HG02642 (cell line): Measurements from ENCODE around the gene SYNE3.

Experiments
- ATAC-seq: cut with Tn5 transposase; IDR thresholded peaks from one replicate; pipeline ENCODE4 v1.9.1; 2021; ENCODE audit warnings: mild to moderate bottlenecking; ENCODE audit not compliant: unreplicated experiment, poor library complexity

SYNE3 gene

DNA sequence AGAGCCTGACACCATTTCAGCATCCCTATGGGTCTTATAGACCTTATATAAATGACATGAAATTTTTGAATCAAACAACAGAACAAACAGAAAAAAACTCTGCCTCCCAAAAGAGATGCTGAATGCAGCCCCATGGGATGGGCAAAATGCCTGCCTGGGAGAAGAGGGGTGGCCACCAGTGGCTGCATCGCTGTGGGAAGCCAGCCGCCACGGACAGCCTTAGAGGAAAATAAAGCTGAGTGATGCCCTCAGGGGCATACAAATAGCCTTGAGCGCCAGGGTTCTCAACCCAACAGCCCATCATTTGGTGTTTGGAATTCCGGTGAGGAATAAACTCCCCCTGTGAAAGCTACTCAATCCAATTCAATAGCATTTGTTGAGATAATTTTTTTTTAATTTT, 22.9 kb downstream of the SYNE3 start:
- ATAC-seq: no peak

- no peak for ATAC-seq
These were observed 24.4 kb downstream of the SYNE3 start for GRCh38 chr14:95491936-95492608.

GRCh38 chr14:95490727-95491451, 25.6 kb downstream of the SYNE3 start:
- no peak for ATAC-seq

- ATAC-seq: no peak
These were observed 26.3 kb downstream of the SYNE3 start for GRCh38 chr14:95490138-95490509.

GRCh38 chr14:95489214-95490137, 27.0 kb downstream of the SYNE3 start:
- ATAC-seq: no peak

- no peak for ATAC-seq
These were observed 27.9 kb downstream of the SYNE3 start for GRCh38 chr14:95488376-95489213.

DNA sequence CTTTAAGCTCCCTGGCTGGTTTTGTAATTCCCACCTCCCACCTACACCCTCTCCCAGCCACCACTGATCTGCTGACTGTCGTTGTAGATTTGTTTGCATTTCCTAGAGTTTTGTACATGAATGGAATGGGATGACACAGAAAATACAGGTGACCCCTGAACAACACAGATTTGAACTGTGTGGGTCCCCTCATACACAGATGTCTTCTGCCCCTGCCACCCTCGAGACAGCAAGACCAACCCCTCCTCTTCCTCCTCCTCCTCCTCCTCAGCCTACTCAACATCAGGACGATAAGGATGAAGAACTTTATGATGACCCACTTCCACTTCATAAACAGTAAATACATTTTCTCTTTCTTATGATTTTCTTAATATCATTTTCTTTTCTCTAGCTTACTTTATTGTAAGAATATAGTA, 28.8 kb downstream of the SYNE3 start:
- no peak for ATAC-seq

DNA sequence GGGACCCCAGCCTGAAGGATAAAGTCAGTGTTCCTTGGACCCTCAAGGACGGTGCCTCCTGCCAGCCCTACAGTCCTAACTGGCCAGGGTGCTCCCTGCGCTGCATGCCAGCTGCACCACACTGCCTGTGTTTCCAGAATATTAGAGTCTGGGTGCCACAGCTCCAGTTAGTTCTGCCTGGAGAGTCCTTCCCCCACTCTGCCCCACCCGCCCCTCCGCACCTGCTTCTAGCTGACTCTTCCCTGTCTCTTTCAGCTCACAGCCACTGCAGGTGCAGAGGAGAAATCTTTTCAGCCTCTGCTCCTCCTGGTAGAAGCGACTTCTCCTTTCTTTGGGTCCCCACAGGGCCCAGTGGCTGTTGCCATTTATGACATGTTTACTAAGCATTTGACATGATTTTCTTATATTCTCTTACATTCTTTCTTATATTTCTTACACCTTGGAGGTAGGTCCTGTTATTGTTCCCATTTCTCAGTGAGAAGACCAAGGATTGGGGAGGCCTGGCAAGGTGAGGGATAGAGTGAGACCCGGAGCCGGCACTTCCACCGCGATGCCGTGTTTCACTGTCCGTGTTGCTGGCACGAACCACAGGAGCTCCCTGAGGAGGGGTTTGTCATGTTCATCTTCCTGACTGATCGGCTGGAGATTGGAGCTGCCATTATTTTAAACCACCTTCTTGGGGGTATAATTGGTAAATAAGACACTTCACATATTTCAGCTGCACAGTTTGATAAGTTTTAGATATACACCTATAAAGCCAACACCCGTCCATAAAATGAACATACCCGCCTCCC, 29.4 kb downstream of the SYNE3 start:
- ATAC-seq: no peak

GRCh38 chr14:95485222-95485819, 31.1 kb downstream of the SYNE3 start:
- ATAC-seq: no peak

- ATAC-seq: no peak
These were observed 32.2 kb downstream of the SYNE3 start for GRCh38 chr14:95484296-95484695.

DNA sequence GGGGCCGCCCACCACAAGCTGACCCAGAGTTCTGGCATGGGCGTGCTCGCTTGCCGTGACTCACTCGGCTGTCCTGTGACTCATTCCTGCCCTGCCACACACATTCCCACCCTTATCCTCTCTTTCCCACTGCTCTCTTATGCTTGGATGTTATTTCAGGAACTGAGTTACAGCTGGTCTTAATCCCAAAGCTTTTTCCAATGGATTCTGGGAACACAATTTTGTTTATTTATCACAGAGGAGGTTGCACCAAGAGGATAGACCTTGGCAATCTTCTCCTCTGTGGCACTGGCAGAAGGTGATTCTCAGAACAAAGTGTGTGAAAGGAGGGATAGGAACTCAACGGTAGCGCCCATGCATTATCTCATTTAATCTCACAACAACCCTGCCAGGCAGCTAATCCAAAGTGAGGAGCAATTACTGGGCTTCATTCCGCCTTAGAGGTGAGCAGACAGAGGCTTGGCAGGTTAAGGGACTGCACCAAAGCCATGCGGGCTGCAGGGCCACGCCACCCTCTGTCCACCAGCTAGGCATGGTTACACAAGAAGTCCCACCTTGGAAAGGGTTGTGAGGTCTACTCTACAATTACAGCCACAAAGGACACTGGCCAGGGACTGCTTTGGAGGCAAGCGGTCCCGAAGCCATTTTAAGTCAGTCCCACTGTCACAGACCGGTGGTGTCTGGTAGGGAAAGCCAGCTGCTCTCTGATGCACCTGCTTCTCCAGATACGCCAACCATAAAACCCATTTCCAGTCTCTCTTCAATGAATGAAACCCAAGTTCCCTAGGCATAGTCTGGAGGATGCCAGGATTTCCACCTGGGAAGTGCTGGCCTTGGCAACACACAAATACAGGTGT, 32.9 kb downstream of the SYNE3 start:
- no peak for ATAC-seq

DNA sequence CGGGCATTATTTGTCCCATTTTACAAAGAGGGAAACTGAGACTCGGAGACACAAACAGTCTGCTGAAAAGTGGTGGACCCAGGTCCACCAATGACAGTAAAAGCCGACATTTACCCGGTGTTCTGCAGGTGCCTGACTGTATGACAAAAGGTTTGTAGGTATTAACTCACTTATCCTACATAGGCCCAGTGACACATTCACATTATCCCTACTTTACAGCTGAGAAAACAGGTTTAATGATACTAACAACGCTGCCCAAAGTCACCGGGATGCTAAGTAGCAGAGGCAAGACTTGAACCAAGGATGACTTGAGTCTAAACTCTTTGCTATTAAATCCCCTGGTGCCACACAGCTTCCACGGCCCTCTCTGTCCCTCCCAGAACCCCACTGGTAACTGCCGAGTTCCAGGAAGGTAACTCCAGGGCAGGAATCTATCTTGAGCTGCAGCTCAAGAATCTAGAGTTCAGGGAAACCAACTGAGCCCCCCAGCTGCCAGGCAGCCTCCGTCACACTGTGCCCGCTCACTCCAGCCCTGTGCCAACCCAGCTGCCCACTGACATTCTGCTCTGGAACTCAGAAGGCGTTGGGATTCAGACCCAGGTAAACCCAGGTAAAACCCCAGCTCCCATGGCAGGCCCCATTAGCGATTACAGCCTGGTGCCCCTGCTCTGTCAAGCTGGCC, 33.7 kb downstream of the SYNE3 start:
- no peak for ATAC-seq

GRCh38 chr14:95481391-95482022, 34.9 kb downstream of the SYNE3 start:
- ATAC-seq: no peak

DNA sequence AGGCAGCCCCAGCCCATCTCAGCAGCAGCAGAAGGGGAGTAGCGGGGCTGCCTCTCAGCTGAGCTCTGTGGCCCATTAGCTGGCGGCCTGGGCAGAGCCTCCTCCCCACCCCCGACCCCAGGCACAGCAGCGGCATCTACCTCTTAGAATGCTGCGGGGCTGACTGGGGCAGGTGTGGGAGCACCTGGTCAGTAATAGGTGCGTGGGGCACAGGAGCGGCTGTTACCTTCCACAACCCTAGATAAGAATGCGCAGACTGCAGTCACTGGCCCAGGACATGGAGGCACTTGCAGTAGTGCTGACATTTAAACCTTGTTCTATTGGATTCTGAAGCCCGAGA, 35.6 kb downstream of the SYNE3 start:
- peak; percentile 14 for ATAC-seq

DNA sequence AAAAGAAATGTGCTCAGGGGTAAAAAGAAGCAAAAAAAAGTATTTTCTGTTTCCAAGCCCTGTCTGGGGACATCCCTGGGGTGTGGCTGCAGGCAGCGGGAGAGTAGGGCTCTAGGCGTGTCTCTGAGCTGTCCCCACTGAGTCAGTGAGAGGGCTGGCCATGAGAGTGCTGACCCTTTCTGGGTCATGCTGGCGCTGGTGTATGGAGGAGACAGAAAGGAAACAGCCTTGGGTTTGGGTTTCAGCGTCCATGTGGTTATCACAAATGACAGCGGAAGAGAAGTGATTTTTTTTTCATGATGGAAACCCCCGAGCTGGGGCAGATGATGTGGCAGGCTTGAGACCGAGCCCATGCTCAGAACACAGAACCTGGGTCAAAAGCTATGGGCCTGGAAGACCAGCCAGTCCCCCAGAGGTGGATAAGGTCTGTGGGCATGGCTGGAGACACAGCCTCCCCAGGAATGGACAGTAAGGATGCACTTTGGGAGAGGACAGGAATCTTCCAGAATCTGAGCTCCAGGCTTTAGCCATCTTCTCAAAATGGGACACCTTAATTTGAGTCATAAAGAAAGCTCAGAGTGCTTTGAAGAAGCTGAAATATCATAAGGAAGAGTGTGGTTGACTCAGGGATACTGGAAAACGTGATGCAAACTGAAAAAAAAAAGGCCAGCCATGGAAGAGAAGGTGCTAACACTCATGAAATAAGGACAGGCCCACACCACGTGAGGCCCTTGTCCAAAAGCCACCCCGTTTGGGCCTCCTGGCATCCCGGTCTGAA, 36.2 kb downstream of the SYNE3 start:
- ATAC-seq: peak; percentile 58

- ATAC-seq: no peak
These were observed 37.0 kb downstream of the SYNE3 start for GRCh38 chr14:95479494-95479893.
